NOMO-1 treated with dmso at 0.1 percent for 144 hours (cell line): ENCODE data around the gene R3HDM4.
A peak's percentile ranks its signal among the peaks of the same experiment; 100 is the strongest.
"Not testable (repeated sequence)": the region's sequence is repeated elsewhere in the genome, so short reads cannot be mapped to it uniquely, and the experiment has no call there.

Experiments
- DNase-seq: peaks from one replicate; lab custom pipeline; 2025; ENCODE audit not compliant: unreplicated experiment; lab: John Stamatoyannopoulos, UW

The R3HDM4 gene

GRCh38 chr19:877992-878660 lies 34.9 kb downstream of the R3HDM4 start:
- DNase-seq, result not testable (repeated sequence)

- DNase-seq, result no peak
Observed at GRCh38 chr19:876780-877314, 36.2 kb downstream of the R3HDM4 start.

- no peak for DNase-seq
Observed at GRCh38 chr19:876089-876488, 36.9 kb downstream of the R3HDM4 start.

- DNase-seq, result no peak
Observed at GRCh38 chr19:875265-875879, 37.6 kb downstream of the R3HDM4 start.

- DNase-seq, result no peak
Observed at GRCh38 chr19:873561-874041, 39.4 kb downstream of the R3HDM4 start.

GRCh38 chr19:873084-873483 lies 39.9 kb downstream of the R3HDM4 start:
- DNase-seq, result no peak

- peak; percentile 70 for DNase-seq
Observed at GRCh38 chr19:872266-872951, 40.6 kb downstream of the R3HDM4 start.

GRCh38 chr19:871446-872265 lies 41.4 kb downstream of the R3HDM4 start:
- DNase-seq, result no peak

- DNase-seq, result no peak
Observed at GRCh38 chr19:870963-871401, 42.0 kb downstream of the R3HDM4 start.

GRCh38 chr19:870314-870713 lies 42.7 kb downstream of the R3HDM4 start:
- DNase-seq, result no peak

- no peak for DNase-seq
Observed at GRCh38 chr19:869245-870177, 43.5 kb downstream of the R3HDM4 start.

GRCh38 chr19:868458-869244 lies 44.4 kb downstream of the R3HDM4 start:
- no peak for DNase-seq

- DNase-seq, result no peak
Observed at GRCh38 chr19:867855-868457, 45.1 kb downstream of the R3HDM4 start.

- no peak for DNase-seq
Observed at GRCh38 chr19:867301-867793, 45.7 kb downstream of the R3HDM4 start.

GRCh38 chr19:866769-867300 lies 46.2 kb downstream of the R3HDM4 start:
- no peak for DNase-seq

- no peak for DNase-seq
Observed at GRCh38 chr19:863315-863620, 49.8 kb downstream of the R3HDM4 start.

- no peak for DNase-seq
Observed at GRCh38 chr19:862581-863314, 50.3 kb downstream of the R3HDM4 start.
